SU-DHL-6 (cell line): ENCODE data around the gene MFAP3L.

Source experiments
- H2AFZ ChIP-seq: fragments of 200-600 bp; sonication (generic); 2 replicates; pipeline ENCODE4 v1.6.1; 2014; ENCODE audit warnings: low read depth, mild to moderate bottlenecking, moderate library complexity, mixed read lengths, antibody characterized with exemption, low read length; ENCODE audit not compliant: severe bottlenecking
- H3F3A ChIP-seq: fragments of 200-600 bp; shearing (Covaris generic); 2 replicates; pipeline ENCODE4 v1.6.0; 2016; ENCODE audit warnings: antibody characterized with exemption, mild to moderate bottlenecking; ENCODE audit not compliant: insufficient read depth
- H3K27ac ChIP-seq: fragments of 200-600 bp; sonication (generic); 2 replicates; pipeline ENCODE4 v1.5.1; 2016; ENCODE audit warnings: low read depth, mild to moderate bottlenecking, low read length, moderate library complexity, mixed read lengths
- H3K27me3 ChIP-seq: fragments of 200-600 bp; sonication (generic), shearing (Covaris generic); 2 replicates; pipeline ENCODE4 v1.6.0; 2014; ENCODE audit warnings: mild to moderate bottlenecking, low read length
- H3K36me3 ChIP-seq: fragments of 200-600 bp; sonication (generic); 2 replicates; pipeline ENCODE4 v1.6.1; 2014; ENCODE audit warnings: mild to moderate bottlenecking, low read length, mixed read lengths
- H3K4me2 ChIP-seq: fragments of 300-600, 200-600 bp; shearing (Covaris generic), sonication (generic); 2 replicates; pipeline ENCODE4 v1.6.0; 2014; ENCODE audit warnings: low read length, low read depth, mild to moderate bottlenecking; ENCODE audit not compliant: poor library complexity, severe bottlenecking
- H3K4me3 ChIP-seq: fragments of 200-600 bp; sonication (generic); 2 replicates; pipeline ENCODE4 v1.5.1; 2014; ENCODE audit warnings: antibody characterized with exemption, low read length, mild to moderate bottlenecking, mixed read lengths; ENCODE audit not compliant: insufficient read depth, poor library complexity, severe bottlenecking
- H3K79me2 ChIP-seq: fragments of 200-600 bp; sonication (generic); 2 replicates; pipeline ENCODE4 v1.6.1; 2014; ENCODE audit warnings: mild to moderate bottlenecking, low read length, moderate library complexity; ENCODE audit not compliant: insufficient read depth
- H3K9ac ChIP-seq: fragments of 200-600 bp; sonication (generic); 2 replicates; pipeline ENCODE4 v1.7.0; 2014; ENCODE audit warnings: mild to moderate bottlenecking, low read length
- H3K9me2 ChIP-seq: fragments of 200-600 bp; sonication (generic); replicated peaks from 2 replicates; pipeline ENCODE4 v1.6.1; 2014; ENCODE audit warnings: low read length; ENCODE audit not compliant: insufficient read depth
- H3K9me3 ChIP-seq: fragments of 200-600 bp; sonication (generic); 2 replicates; pipeline ENCODE4 v1.6.1; 2014; ENCODE audit warnings: low read length, mixed read lengths; ENCODE audit not compliant: insufficient read depth
- H4K20me1 ChIP-seq: fragments of 200-600 bp; sonication (generic); 2 replicates; pipeline ENCODE4 v1.6.1; 2014; ENCODE audit warnings: low read depth, mild to moderate bottlenecking, antibody characterized with exemption, low read length, moderate library complexity, mixed read lengths
- EZH2phosphoT487 ChIP-seq: fragments of 200-600 bp; sonication (generic), shearing (Covaris generic); conservative IDR thresholded peaks from 2 replicates; pipeline ENCODE4 v1.6.1; 2018; ENCODE audit warnings: mild to moderate bottlenecking, antibody characterized with exemption, low read length, moderate library complexity, mixed read lengths
- TF ChIP-seq, protein P1 (sequence below): fragments of 200-600 bp; sonication (generic); IDR thresholded peaks from one replicate; pipeline ENCODE4 v1.5.1; 2017; ENCODE audit warnings: antibody characterized with exemption, mild to moderate bottlenecking, low read length, moderate library complexity; ENCODE audit not compliant: insufficient read depth, poor library complexity, severe bottlenecking

The MFAP3L gene

DNA sequence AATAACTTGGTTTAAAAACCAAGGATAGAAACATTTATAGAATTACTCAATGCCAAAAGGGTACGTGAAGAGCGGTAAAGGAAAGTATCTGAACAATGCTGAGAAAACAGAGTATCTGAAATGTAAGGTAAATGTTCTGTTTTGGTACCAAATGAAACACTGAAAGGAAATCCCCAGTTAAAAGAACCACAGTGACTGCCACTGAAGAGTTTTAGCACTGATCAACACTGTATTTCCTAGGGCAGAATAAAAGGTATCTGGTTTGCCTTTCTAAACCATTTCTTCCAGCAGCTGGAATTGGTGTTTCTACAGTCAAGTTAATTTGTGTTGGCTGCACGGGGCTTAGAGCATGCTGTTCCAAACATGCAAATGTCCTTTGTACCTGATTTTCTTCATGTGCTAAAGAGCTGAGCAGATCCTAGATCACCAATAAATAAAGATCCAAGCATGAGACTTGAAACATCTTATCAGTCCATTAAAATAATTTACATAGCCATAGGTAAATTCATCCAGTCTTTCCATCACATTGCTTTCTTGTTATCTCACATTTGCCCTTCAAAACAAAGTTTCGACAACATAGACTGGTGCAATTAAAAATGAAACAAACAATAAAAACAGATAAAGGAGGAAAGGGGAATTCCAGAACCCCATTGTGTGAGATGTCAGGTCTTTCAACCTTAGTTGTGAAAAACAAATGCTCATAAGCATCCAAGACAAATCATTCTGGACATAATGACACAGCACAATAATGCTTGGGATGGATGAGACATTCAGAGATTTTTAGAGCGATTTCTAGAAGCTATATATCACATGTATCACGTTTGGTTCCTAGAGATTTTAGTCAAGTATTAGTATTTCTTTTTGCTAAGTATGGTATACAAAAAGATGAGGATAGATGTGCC lies 38.6 kb downstream of the MFAP3L start:
- TF ChIP-seq EZH2phosphoT487, result no peak
- TF ChIP-seq, protein P1, sequence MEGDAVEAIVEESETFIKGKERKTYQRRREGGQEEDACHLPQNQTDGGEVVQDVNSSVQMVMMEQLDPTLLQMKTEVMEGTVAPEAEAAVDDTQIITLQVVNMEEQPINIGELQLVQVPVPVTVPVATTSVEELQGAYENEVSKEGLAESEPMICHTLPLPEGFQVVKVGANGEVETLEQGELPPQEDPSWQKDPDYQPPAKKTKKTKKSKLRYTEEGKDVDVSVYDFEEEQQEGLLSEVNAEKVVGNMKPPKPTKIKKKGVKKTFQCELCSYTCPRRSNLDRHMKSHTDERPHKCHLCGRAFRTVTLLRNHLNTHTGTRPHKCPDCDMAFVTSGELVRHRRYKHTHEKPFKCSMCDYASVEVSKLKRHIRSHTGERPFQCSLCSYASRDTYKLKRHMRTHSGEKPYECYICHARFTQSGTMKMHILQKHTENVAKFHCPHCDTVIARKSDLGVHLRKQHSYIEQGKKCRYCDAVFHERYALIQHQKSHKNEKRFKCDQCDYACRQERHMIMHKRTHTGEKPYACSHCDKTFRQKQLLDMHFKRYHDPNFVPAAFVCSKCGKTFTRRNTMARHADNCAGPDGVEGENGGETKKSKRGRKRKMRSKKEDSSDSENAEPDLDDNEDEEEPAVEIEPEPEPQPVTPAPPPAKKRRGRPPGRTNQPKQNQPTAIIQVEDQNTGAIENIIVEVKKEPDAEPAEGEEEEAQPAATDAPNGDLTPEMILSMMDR, result no peak
- Histone ChIP-seq H3K9me2 (no peaks in the 10 kb centered on the region), H3K36me3 (no peaks in the 10 kb centered on the region), H3F3A (no peaks in the 10 kb centered on the region), H3K9me3 (no peaks in the 10 kb centered on the region), H3K27me3 (no peaks in the 10 kb centered on the region), H2AFZ (no peak overlapping the region), H3K4me3 (no peak overlapping the region), H3K4me2 (no peak overlapping the region), H3K9ac (no peak overlapping the region), H4K20me1 (no peaks in the 10 kb centered on the region), H3K79me2 (no peaks in the 10 kb centered on the region), H3K27ac (no peak overlapping the region)

DNA sequence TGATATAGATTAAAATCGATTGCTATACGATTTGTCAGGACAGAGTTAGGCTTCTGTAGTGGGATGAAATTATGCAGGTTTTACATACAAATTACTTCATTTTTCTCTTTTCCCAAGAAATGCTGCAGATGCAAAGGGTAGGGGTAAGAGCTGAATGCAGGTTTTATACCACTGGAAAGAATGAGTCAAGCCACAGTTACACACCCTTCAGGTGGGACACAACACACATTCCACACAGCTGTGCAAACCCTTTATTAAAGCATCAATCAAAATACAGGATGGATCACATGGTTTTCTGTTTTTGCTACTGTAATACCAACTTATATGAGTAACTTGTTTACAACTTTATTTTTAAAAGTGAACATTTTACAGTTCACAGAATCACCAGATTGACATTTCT lies 39.8 kb downstream of the MFAP3L start:
- Histone ChIP-seq H4K20me1 (no peaks in the 10 kb centered on the region), H3K4me3 (no peak overlapping the region), H3K27me3 (no peaks in the 10 kb centered on the region), H3K9me2 (no peaks in the 10 kb centered on the region), H3K79me2 (no peaks in the 10 kb centered on the region), H3K9me3 (no peaks in the 10 kb centered on the region), H3K36me3 (no peaks in the 10 kb centered on the region), H2AFZ (no peak overlapping the region), H3K4me2 (no peak overlapping the region), H3F3A (no peaks in the 10 kb centered on the region), H3K27ac (no peak overlapping the region), H3K9ac (no peak overlapping the region)
- TF ChIP-seq, protein P1, result no peak
- no peak for TF ChIP-seq EZH2phosphoT487

DNA sequence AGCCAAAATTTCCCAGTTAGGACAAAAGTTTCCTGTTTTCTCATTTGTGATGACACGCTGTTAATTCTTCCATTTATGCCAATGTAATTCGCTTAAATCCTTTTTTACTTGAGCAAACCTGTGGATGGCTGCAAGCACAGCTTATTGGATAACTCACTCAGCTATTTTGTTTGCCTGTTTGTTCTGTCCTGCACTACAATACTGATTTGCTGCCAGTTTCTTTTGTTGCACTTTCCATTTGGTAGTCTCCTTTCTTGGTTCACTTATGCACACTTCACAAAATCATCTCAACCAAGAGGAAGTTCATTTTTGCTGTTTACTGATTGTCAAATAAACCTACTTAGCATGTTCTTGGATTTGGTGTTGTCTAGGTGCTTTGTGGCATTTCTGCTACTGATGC lies 40.3 kb downstream of the MFAP3L start:
- H3K36me3 ChIP-seq, result no peaks in the 10 kb centered on the region
- no peaks in the 10 kb centered on the region for H3K79me2 ChIP-seq
- no peak for TF ChIP-seq EZH2phosphoT487
- TF ChIP-seq, protein P1, result no peak
- H3K4me2 ChIP-seq, result no peak overlapping the region
- no peaks in the 10 kb centered on the region for H3K9me2 ChIP-seq
- H3F3A ChIP-seq, result no peaks in the 10 kb centered on the region
- H2AFZ ChIP-seq, result no peak overlapping the region
- H3K4me3 ChIP-seq, result no peak overlapping the region
- H3K9ac ChIP-seq, result no peak overlapping the region
- no peaks in the 10 kb centered on the region for H4K20me1 ChIP-seq
- H3K9me3 ChIP-seq, result no peaks in the 10 kb centered on the region
- no peaks in the 10 kb centered on the region for H3K27me3 ChIP-seq
- no peak overlapping the region for H3K27ac ChIP-seq
